Measurements from ENCODE around the gene BHLHE40.

Gene BHLHE40

DNA sequence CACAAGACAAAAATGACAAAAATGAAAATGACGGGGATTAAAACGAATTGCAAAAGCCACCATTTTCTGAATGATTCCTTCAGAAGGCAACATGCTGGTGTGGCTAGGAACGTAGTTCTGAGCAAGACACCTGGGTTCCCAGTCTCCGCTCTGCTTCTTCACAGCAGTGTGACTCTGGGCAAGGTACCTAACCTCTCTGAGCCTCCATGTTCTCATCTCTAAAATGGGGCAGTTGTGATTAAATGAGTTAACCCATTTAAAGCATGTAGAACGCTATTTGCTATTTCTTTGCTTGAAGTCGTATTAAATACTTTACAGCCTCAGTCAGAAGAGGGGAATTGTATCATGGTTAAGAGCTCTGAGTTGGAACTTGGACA lies 23.6 kb downstream of the BHLHE40 start:
- DNase-seq, result no peak

DNA sequence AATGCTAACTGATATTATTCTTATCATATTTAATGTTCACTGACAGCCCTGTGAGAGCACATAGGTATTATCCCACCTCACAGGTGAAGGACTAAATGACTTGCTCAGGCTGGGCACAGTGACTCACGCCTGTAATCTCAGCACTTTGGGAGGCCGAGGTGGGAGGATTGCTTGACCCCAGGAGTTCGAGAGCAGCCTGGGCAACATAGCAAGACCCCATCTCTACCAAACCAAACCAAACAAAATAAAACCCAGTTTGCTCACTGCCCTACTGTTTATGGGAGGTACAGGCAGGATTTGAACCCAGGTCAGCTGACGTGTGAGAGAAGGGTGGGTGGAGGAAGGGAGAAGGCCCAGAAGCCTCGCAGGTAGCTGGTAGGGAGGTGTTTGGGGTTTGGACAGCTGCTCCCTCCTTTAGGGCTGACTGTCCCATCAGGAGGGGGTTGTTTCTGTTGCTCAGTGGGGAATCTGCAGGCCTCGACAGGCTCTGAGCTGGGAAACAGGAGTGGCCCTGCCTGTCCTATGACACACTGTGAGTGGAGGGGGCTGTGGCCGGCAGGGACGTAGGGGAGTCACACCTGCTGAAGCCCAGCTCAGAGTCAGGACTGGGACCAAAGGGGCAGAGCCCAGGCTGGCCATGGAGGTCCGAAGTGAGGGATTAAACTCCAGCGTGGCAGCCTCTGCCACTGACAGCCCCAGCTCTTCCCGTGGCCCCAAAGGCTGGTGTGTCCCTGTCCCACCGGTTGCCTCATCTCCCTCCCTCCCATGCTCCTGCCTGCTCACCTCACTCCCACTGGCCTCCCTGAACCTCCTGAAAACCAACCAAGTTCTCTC lies 25.3 kb downstream of the BHLHE40 start:
- no peak for DNase-seq

DNA sequence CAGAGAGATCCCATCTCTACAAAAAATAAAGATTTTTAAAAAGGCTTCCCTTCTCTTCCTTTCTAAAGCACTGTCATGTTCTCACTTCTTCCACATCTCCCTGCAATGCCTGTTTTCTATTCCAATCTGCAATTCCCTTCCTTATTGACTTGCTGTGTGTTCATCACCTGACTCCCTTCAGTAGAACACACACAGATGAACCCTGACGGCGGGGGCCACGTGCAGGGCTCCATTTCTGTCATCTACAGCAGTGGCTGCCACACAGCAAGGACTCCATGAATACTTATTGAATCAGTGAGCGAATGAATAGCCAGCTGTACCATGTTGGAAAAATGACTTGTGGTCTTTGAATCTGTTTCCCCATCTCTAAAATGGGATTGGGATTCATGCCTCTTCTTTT lies 26.1 kb downstream of the BHLHE40 start:
- DNase-seq, result no peak

DNA sequence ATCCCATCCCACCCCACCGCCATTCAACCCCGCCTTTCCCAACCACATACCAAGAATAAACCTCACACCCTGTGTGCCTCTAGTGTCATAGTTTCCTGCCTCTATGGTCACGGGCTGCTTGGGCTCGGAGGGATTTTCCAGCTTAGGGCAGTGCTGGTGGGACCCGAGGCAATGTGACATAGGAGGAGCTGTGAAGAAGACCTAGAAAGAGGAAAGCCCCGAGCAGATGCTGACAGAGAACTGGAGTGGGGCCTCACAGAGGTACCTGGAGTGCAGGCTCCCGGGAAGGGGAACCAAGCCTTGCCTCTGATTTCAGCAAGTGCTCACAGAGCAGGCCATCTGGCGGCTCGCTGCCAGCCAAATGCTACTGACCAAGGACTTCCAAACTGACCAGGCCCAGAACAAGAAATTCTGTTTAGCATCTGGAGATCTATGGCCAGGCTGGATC lies 27.5 kb downstream of the BHLHE40 start:
- DNase-seq, result peak; percentile 57 to 62

DNA sequence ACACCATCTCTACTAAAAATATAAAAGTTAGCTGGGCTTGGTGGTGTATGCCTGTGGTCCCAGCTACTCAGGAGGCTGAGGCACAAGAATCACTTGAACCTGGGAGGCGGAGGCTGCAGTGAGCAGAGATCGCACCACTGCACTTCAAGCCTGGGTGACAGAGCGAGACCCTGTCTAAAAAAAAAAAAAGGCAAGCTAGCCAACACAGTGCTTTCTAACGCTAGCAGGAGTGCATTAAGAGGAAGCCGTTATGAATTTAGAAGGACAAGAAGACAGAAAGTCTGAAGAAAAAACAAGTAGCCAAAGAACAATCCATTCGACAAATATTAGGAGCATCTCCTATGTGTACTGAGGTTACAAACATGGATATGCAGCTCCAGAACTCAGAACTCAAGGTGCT lies 28.6 kb downstream of the BHLHE40 start:
- no peak for DNase-seq

DNA sequence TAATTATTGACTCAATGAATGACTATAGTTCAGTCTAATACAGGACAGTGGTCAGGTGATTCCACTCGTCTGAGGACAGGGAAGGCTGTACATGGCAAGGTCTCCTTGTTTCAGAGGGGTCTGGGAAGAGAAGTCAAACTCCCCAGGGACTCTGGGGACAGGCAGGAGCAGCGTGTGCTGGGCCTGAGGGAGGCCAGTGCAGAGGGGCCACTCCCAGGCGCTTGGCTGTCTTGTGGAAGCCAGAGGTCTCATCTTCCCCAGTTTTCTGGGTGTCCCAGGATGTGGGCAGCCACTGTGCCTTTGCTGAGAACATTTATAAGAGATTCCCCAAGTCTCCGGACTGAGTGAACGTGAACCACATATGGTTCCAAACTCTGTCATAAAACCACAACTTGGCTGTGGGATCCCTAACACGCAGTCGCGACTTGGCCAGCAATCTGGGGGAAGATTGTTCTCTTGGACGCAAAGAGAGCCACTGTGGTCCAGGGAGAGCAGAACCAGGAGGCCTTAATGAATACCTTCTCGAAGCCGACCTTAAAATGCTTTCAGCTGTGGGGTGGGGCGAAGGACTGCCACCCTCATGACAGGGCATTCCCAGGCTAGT lies 30.4 kb downstream of the BHLHE40 start:
- DNase-seq, result no peak

DNA sequence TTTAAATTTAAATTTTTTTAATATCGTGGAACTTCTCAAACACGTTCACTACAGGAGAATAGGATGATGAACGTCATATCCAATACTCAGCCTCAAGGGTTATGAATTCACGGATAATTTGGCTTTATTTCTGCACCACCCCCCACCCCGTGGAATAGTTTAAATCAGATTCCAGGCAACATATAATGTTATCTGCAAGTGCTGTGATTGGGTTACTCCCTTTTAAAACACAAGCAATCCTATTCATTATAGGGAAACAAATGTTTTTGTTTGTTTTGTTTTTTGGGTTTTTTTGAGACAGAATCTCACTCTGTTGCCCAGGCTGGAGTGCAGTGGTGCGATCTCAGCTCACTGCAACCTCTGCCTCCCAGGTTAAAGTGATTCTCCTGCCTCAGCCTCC lies 30.9 kb downstream of the BHLHE40 start:
- no peak for DNase-seq

DNA sequence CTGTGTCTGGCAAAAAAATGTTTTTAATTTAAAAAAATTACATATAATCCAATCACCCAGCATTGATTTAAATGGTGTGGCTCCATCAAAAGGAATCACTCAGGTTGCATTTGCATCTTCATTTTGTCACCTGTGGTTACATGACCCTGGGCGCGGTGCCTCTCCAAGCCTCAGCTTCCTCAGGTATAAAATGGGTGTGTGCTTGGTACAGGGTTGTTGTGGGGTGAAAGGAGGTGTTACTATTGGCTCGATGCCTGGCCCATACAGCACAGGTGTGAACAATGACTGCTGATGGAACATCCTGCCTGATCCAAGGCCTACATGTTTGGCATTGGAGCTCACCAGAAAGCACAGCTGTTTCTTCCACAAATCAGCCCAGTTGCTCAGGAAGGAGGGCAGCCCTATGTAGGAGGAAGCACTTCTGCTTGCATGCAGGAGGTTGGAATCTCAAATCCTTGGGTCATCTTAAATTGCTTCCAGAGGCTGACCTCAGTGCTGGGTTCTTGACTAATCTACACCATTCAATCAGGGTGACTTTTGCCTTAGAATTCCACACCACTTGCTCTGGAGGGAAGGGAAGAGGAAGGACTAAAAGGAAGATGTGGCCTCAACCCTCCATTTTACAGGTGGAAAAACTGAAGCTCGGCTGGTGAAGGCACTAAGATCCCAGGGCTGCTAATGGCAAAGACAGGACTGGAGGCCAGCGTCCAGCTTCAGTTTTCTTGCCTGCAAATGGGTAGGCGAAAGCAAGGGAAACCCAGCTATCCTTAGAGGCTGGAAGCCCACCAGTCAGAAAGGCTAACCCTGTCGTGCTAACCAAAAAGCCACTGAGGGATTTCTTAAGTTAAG lies 31.7 kb downstream of the BHLHE40 start:
- no peak for DNase-seq

DNA sequence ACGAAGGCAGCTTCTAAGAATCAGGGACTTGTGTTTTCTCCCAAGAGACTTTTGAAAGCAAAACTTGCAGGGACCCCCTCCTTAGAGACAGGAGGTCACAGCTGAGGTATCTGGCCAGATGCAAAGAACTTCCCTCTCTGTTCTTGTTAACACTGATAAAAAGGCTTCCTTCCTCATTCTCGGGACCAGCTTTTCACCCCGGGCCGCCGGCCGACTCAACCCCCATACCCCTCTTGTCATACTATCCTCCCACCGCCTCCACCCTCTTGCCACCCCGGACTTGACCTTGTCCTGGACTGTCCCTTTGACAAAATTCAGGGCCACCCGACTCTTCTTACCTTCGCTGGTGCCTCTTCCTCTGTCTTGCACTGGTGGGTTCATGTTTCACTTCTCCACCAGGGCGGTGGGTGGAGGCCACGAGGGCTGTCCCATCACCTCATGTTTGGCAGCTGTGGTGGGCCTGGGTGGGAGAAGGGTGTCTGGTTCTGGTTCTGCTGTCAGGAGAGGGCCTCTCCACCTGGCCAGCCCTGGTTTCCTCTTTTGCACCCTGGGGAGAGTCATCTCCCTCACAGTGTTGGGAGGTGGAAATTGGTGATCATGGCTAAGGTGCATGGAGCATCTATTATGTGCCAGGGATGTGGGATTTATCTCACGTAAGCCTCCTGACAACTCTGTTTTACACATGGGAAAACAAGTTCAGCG lies 32.5 kb downstream of the BHLHE40 start:
- no peak for DNase-seq

DNA sequence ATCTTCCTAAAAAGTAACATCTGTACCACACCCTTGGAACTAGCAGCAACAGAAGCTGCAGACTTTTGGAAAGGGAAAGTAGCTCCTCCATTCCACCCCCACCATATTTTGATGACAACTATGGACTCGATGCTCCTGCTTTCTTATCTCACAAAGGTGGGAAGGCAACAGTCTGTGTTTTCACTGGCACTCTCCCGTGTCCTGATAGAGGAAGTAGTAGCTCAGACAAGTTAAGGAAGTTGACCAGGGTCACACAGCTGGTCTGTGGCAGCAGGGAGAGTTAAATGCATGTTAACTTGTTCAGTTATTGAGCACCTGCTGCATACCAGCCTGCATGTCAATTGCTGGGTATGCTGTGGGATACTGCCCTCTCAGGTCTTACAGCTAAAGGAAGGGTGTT lies 33.1 kb downstream of the BHLHE40 start:
- no peak for DNase-seq

DNA sequence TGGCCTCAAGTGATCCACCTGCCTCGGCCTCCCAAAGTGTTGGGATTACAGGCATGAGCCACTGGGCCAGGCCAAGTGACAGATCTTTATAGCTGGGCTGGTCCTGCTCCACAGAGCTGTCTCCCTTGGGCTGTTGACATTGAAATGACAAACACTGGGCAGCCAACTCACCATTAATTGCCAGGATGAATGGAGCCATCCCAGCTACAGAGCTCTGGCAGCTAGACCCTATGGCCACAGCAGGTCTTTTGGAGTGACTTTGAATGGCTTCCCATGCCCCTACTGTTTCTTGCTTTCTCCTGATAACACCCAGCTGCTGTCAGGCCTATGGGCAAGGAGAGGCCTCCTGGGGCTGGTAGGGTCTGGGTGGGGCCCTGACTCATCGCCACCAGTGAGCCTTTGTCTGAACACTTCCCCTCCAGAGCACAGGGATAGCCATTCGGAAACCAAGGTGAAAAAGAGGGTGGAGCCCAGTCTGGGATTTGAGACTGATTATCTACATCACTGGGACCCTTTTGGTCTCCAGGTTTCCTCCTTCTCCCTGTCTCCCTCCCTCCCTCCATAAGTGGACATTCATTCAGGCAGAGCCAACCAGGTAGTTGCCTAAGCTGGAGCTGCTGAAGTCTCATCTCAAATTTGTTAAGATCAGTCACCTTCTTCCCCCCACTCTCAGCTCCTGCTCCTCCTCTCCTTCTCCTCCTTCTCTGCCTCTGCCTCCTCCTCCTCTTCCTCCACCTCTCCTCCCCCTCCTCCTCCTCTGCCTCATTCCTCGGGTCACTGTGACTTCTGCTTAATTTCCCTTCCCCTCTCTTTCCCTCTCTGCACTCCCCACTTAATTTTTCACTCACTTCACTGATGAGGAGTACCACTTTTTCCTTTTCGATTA lies 34.0 kb downstream of the BHLHE40 start:
- no peak for DNase-seq

DNA sequence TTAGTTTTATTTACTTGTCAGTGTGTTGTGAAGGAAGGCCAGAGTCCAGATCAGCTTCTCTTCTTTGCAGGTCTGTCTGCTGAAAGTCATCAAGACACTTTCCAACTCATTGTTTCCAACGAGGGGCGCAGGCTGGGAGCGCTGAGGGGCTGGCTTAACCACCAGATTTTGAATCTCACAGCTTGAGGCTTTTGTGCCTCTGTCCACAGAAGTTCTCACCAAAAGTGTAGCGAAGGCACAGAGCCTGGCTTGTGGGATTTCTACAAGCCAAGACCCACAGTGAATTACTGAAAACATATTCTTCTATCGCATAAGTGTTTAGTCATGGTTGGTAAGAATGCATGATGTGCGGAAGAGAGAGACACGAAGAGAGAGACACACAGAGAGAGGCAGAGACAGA lies 35.2 kb downstream of the BHLHE40 start:
- no peak for DNase-seq

DNA sequence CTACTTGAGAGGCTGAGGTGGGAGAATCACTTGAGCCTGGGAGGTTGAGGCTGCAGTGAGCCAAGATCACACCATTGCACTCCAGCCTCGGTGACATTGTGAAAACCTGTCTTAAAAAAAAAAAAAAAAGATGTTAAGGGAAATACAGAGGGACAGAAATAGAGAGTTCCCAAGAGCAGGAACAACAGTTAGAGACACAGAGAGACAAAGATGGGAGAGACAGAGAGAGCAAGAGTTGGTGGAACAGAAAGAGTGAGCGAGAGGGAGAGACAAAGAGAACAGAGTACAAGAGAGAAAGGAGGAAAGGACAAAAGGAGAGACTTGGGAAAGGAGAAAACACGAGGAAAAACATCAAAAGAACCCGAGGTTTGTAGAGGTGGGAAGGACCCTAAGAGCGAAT lies 35.8 kb downstream of the BHLHE40 start:
- DNase-seq, result no peak

DNA sequence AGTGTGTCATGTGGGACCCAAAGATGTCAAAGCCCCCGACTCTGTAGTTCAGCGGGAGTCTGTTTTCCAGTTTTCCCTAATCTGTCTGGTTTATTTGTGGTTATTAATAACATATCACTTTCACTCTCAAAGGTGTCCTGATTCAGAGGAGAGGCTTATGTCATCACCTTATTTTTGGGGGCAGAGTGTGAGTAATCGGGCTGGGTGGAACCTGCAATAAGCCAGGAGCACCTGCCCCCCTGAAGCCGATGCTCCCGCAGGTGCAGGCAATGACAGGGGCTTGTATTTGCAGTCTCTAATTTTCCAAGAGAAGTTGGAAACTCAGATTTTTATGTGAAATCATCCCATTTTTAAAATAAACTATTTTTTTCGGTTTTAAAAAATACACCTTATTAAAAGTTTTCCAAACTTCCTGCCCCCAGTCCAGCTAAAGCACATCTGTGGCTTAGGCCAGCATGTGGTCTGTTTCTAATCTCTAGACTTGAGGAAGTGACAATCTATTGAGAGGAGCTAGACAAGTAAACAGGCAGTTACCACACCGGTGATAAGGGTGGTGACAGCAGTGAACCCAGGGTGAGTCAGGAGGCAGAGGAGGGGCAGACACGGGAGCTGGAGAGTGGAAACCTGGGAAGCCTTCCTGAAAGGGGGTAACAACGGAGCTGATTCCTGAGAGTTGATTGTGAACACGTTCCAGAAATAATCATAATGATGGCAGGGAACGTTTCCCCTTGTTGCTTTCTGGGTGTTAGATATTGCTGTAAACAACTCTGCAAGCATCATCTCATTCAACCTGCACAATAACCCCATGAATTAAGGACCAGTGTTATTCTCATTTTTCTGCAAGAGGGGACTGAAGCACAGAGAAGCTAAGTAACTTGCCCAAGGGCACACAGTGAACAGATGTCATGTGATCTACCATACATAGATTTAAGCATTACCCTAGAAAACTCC lies 37.2 kb downstream of the BHLHE40 start:
- DNase-seq, result peak; percentile 36 to 38

DNA sequence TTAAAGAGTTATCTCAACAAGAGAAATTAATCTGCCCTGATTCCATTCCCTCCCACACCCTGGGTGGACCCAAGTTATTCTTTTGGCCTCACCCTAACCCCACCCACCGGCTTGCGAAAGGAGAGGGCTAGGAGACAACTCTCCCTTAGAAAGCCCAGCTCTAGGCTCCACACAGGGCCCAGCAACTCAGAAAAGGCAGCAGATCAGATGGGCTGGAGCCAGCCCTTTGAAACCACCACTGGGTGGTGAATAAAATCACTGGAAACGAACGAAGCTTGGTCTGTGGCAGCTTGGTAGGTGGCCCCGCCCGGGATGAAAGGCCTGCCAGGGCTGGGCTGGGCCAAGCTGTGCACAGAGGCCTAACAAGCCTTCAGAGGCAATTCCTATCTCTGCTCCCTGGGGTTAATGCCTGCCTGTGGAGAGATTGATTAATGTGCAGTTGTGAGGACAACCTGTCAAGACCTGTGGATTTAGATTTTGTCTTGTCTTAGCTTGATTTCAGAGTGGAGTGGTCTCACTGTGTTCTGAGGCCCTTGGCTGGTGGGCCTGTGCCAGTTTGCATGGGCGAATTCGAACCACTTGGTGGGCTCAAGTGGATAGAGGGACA lies 38.8 kb downstream of the BHLHE40 start:
- no peak for DNase-seq

DNA sequence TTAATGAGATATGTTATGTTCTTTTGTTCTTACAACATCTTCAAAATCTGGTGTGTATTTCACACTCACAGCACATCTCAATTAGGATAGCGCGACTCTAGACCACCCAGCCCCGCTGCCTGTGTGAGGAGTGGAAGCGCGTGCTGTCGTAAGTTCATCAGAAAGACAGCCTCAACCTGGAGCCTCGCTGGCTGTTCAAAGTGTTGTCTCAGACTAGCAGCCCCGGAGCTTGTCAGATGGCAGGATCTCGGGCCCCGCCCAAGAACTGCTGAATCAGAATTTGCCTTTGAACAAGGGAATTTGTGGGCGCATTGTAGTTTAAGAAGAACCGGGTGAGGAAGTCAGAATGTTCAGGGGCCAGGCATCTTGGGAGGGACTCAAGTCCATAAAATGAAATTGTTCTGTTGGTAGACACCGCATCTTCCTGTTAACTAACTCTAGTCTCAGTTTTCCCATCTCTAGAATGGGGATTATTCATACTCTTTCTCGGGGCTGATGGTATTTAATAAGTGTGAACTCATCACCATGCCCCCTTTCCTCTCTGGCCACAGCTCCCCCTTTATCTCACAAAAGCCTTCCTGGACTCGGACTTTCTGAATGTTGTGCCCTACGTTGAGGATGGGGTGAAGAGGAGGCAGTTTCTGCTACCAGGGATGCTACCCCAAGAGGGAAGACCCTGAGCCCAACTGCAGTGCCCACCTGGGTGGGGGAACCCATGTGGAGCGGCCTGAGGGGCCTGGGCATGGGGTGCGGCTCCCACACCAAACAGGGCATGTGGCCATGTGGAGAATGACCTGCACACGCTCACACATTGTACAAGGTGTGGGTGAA lies 40.4 kb downstream of the BHLHE40 start:
- DNase-seq, result peak; percentile 84 to 85

DNA sequence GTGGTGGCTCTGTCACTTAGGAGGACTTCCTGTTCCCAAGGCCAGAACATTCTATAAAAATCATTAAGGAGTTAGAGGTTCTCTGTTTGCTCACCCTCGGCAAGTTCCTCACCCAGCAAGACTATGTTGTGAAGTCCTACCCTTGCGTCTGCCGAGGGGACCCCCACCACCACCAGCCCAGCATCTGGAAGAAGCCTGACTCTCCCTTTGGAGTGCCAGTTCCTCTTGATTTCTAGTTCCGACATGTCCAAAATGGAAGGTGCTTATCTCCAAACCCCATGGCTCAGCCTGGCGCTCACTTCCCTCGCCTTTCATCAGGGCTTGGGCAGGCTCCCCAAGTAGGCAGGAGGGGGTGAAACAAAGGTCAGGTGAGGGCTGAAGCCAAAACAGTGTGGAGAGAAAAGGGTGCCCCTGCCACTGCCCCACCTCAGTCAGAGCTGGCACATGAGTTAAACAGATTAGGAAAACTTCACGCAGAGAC lies 41.0 kb downstream of the BHLHE40 start:
- DNase-seq, result no peak

DNA sequence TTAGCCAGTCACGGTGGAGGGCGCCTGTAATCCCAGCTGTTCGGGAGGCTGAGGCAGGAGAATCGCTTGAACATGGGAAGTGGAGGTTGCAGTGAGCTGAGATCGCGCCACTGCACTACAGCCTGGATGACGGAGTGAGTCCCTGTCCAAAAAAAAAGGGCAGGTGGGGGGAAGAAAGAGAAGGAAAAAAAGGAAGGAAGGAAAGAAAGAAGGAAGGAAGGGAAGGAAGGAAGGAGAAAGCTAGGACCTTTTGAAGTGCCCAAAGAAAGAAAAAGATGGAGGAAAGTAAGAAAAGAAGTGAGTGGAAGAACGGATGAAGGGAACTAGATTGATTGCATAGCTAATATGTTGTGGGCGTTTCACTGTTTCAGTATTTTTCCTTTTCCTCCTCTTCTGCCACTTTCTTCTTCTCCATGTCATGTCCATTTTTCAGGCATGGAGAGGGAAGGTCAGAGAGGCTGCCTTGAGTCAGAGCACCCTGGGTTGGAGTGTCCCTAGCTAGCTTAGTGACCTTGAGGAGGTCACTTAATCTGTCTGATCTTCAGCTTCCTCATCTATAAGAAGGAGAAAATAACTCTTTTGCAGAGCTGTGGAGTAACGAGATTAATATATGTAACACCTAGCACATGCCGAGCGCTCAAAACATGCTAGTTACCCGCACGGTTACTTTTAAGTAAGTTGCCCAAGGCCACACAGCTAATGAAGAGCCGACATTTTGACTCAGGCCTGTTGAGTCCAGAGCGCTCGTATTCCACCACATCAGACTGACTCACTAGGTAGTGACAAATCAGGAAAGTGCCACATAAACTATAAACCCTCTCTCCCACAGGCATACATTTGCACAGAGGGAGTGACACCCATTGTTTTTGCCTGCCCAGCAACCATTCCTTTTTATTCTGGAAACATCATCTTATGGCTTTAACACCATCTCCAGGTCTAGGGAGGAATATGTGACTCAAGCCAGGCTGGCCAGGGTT lies 42.2 kb downstream of the BHLHE40 start:
- DNase-seq, result no peak

All from activated CD4-positive, alpha-beta T cell treated with anti-CD3 and anti-CD28 coated beads for 4 hours (primary cell).